Measurements from ENCODE around the gene ROCK1.

Gene ROCK1

DNA sequence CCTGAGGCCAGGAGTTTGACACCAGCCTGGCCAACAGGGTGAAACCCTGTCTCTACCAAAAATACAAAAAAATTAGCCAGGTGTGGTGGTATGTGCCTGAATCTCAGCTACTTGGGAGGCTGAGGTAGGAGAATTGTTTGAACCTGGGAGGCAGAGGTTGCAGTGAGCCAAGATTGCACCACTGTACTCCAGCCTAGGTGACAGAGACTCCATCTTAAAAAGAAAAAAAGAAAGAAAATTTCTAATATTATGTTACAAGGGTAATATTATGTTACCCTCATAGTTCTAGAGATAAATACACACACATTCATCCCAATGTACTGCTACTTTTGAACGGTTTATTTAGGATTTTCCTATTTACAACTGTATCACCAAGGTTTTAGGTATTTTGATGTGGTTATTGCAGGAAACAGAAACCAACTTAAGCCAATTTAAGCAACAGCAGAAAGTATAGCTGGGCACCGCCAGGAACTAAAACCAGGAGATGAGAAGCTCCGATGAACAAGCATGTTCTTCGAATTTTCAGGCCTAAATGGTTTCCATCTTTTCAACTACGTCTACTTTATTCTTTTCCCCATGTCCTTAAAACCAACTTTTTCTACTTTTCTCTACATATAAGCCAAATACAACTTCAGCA lies 11.8 kb upstream of the ROCK1 start:
- Histone ChIP-seq H3K27me3 (ENCODE audit: control insufficient read depth, insufficient read depth, low read length) (no peaks in the 10 kb centered on the region), H3K4me3 (ENCODE audit: low read length) (no peak overlapping the region), H3K4me2 (ENCODE audit: low read length) (no peak overlapping the region), H3K9me3 (replicated peaks; ENCODE audit: low read length) (no peaks in the 10 kb centered on the region), H3K9ac (ENCODE audit: low read depth, low read length) (no peak overlapping the region), H3K36me3 (ENCODE audit: insufficient read depth, low read length) (no peaks in the 10 kb centered on the region), H3K4me1 (ENCODE audit: control insufficient read depth, insufficient read depth, low read length) (peaks cover 2% of the 10 kb centered on the region)

DNA sequence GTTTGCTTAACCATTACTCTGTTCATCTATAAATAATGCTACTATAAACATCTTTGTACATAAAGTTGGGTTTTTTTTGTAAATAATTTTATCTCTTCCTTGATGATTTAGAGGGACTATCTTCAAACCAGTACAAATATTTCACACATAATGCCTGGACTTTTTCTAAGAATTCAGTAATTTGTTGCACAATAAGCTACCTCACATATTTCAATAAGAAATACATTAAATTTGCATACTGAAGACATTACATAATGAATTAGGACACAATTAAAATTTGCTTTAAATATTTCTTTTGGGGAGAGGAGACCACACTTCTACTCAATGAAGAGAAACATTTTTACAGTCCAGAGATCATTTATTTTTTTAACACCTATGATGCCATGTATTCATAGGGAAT lies 7.2 kb upstream of the ROCK1 start:
- H3K4me1 ChIP-seq (ENCODE audit: control insufficient read depth, insufficient read depth, low read length), result peaks cover 32% of the 10 kb centered on the region
- no peak overlapping the region for H3K4me2 ChIP-seq (ENCODE audit: low read length)
- no peaks in the 10 kb centered on the region for H3K9me3 ChIP-seq (replicated peaks; ENCODE audit: low read length)
- no peaks in the 10 kb centered on the region for H3K36me3 ChIP-seq (ENCODE audit: insufficient read depth, low read length)
- H3K27me3 ChIP-seq (ENCODE audit: control insufficient read depth, insufficient read depth, low read length), result no peaks in the 10 kb centered on the region
- no peak overlapping the region for H3K4me3 ChIP-seq (ENCODE audit: low read length)
- H3K9ac ChIP-seq (ENCODE audit: low read depth, low read length), result no peak overlapping the region

DNA sequence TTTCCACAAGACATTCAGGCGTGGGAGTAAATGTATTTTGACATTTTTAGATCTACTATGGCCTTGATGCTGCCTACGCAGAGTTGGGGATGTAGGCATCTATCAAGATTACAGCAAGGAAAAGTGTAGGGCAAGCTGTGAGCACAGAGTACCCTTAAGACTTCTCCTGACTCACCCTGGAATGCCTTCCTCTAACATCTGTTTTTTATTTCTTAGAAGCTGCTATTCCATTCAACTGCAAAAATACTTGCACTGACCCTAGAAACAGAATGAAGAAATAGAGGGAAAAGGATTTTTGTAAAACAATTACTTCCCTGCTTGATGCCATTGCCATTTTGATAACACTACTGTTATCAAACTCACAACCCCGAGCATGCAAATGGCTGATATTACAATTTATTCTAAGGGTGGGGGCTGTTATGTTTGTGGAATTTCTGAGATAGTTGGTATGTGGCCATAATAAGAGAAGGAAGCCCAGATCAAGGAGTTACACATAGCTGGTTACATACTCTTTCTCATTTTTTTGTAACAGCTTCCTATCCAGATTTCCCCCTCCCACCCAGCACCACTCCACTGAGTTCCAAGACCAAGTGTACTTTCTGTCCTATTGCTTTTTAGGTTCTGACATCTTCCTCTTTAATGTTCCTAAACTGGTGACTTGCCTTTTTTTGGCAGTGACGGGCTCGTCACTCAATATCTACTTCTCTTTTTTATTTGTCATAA lies 6.0 kb upstream of the ROCK1 start:
- peak overlapping the region; percentile 53 for H3K9ac ChIP-seq (ENCODE audit: low read depth, low read length)
- H3K4me1 ChIP-seq (ENCODE audit: control insufficient read depth, insufficient read depth, low read length), result peaks cover 32% of the 10 kb centered on the region
- H3K4me3 ChIP-seq (ENCODE audit: low read length), result peak overlapping the region; percentile 15
- H3K27me3 ChIP-seq (ENCODE audit: control insufficient read depth, insufficient read depth, low read length), result no peaks in the 10 kb centered on the region
- no peaks in the 10 kb centered on the region for H3K9me3 ChIP-seq (replicated peaks; ENCODE audit: low read length)
- H3K4me2 ChIP-seq (ENCODE audit: low read length), result peak overlapping the region; percentile 69
- H3K36me3 ChIP-seq (ENCODE audit: insufficient read depth, low read length), result no peaks in the 10 kb centered on the region

DNA sequence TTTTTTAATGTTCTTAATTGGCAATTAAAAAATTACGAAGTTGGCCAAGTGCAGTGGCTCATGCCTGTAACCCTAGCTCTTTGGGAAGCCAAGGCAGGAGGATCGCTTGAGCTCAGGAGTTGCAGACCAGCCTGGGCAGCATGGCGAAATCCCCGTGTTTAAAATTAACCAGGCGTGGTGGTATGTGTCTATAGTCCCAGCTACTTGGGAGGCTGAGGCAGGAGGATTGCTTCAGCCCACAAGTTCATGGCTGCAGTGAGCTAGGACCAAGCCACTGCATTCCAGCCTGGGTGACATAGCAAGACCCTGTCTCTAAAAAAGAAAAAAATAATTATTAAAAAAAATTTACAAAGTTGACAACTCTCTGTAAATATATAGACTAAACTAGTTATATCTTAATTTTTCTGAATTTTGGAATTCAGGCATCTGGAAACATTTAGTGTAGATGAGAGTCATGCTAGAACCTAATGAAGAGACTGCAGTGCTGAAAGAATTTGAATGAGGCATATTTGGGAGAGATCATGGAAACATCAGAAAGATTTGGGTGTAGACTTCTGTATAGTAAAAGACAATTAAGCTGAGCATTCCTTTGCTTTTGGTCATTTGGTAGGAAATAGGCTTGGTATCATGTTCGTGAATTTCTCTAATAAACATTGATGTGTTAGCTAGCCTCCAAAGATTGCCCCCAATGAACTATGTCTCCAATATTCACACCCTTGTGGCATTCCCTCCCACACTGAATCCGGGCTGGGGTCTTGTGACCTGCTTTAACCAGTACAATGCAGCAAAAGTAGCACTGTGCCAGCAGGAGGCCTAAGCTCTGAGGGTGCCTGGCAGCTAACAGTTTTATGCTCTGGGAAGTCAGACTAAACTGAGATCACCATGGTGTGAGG lies 4.2 kb upstream of the ROCK1 start:
- no peaks in the 10 kb centered on the region for H3K9me3 ChIP-seq (replicated peaks; ENCODE audit: low read length)
- H3K4me3 ChIP-seq (ENCODE audit: low read length), result no peak overlapping the region
- peak overlapping the region; percentile 21 for H3K4me2 ChIP-seq (ENCODE audit: low read length)
- peaks cover 32% of the 10 kb centered on the region for H3K4me1 ChIP-seq (ENCODE audit: control insufficient read depth, insufficient read depth, low read length)
- peak overlapping the region; percentile 53 for H3K9ac ChIP-seq (ENCODE audit: low read depth, low read length)
- no peaks in the 10 kb centered on the region for H3K36me3 ChIP-seq (ENCODE audit: insufficient read depth, low read length)
- H3K27me3 ChIP-seq (ENCODE audit: control insufficient read depth, insufficient read depth, low read length), result no peaks in the 10 kb centered on the region

DNA sequence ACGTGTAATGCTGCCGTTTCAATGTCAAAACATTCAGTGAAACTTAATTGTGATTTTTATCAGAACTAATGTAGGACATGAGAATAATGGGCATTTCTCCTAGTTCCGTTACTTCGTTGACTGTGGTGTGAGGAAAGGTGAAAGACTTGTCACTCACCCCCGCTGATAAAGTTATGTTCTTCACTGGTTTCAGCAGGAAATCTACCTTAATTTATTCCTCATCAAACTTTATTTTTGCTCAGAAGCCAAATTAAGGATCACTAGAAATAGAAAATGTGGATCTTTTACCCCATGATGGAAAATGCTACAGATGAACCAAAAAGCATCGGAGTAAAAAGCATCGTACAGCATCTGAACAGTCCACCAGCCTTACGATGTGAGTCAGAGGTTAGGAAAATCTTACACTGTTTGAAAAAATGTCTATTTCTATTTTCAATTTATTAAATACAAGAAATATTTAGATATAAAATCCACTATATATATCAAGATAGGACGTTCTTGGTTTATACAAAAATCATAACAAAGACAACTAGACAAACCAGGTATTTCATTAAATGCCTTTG lies 1.0 kb upstream of the ROCK1 start:
- Histone ChIP-seq H3K36me3 (ENCODE audit: insufficient read depth, low read length) (peaks cover 6% of the 10 kb centered on the region), H3K4me2 (ENCODE audit: low read length) (peak overlapping the region; percentile 87), H3K9me3 (replicated peaks; ENCODE audit: low read length) (no peaks in the 10 kb centered on the region), H3K4me3 (ENCODE audit: low read length) (peak overlapping the region; percentile 81), H3K4me1 (ENCODE audit: control insufficient read depth, insufficient read depth, low read length) (peaks cover 34% of the 10 kb centered on the region), H3K27me3 (ENCODE audit: control insufficient read depth, insufficient read depth, low read length) (no peaks in the 10 kb centered on the region), H3K9ac (ENCODE audit: low read depth, low read length) (peak overlapping the region; percentile 83)

DNA sequence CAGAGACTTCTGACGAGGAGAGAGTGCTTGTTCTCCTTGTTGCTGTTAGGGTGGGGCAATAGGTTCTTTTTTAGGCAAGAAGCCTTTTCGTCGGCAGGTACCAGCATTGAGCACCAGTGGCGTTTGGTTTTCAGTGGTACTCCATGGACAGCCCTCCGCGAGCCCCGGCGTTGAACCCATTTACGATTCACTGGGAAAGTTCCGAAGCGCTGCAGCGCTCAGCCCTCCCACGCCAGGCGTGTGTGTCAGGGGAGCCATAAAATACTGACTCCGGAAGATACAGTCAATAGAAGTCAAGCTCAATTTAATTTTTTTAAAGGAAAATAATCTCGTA lies 494 bp upstream of the ROCK1 start:
- peaks cover 6% of the 10 kb centered on the region for H3K36me3 ChIP-seq (ENCODE audit: insufficient read depth, low read length)
- H3K4me2 ChIP-seq (ENCODE audit: low read length), result peak overlapping the region; percentile 87
- H3K4me1 ChIP-seq (ENCODE audit: control insufficient read depth, insufficient read depth, low read length), result peaks cover 35% of the 10 kb centered on the region
- peak overlapping the region; percentile 81 for H3K4me3 ChIP-seq (ENCODE audit: low read length)
- no peaks in the 10 kb centered on the region for H3K9me3 ChIP-seq (replicated peaks; ENCODE audit: low read length)
- peak overlapping the region; percentile 83 for H3K9ac ChIP-seq (ENCODE audit: low read depth, low read length)
- H3K27me3 ChIP-seq (ENCODE audit: control insufficient read depth, insufficient read depth, low read length), result no peaks in the 10 kb centered on the region

DNA sequence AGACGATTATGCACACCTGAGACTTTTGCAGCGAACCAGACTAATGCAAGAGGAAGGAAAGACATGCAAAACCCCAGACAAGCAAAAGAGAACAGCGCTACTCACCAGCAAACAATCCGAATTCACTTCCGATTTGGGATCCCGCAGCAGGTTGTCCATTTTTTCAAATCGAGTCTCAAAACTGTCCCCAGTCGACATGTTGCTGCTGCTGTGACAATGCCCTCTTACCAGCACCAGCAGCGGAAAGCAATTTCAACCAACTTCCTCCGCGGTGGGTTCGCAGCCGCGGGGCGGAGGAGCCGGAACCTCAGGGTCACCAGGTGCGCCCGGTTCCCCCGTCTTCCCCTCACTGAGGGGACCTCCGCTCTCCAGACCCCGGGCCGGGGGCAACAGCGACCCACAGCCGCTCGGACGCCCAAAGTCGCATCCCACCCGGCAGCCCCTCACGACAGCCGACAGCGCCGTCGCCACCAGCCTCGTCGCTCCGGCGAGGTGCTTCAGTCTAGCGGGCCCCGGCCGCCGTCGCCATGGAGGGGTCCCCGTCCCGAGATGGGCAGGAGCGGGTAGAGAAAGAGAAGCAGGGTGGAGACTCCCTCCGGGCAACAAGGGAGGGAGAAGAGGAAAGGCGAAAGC lies 784 bp downstream of the ROCK1 start:
- Histone ChIP-seq H3K9ac (ENCODE audit: low read depth, low read length) (peak overlapping the region; percentile 99), H3K36me3 (ENCODE audit: insufficient read depth, low read length) (peaks cover 6% of the 10 kb centered on the region), H3K27me3 (ENCODE audit: control insufficient read depth, insufficient read depth, low read length) (no peaks in the 10 kb centered on the region), H3K4me3 (ENCODE audit: low read length) (peak overlapping the region; percentile 100), H3K4me2 (ENCODE audit: low read length) (peak overlapping the region; percentile 86), H3K4me1 (ENCODE audit: control insufficient read depth, insufficient read depth, low read length) (peaks cover 23% of the 10 kb centered on the region), H3K9me3 (replicated peaks; ENCODE audit: low read length) (no peaks in the 10 kb centered on the region)

DNA sequence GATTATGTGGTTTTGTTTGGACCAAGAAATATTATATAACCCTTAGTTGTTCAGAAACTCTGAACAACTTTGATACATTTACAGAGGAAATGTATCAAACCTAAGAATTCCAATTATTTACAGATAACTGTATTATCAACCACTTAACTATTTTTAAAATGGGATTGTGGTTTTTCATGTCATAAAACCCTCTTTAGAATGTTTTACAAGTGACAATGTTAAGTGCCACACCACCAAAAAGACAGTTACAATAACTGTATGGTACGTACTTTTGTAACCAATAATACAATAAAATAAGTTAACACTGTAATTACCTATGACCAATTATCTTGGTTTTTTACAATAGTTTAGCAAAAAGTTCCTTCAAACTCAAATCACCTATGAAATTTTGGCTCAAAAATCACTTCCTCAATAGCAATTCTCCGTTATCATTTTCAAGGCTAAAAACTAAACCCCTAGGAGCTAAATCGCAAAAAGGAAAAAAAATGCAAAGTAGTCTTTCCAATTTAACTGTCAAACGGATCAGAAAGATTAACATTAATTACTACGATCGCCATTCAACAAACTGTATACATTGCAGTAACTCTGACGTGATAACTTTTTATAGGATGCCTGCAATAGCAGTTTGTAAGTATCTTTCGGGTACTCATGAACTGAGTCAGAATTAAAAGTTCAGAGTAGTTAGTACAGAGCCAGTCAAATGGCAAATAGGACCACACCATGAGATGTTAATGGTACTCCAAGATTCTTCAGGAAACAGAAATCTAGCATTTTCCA lies 1.5 kb downstream of the ROCK1 start:
- Histone ChIP-seq H3K27me3 (ENCODE audit: control insufficient read depth, insufficient read depth, low read length) (no peaks in the 10 kb centered on the region), H3K9me3 (replicated peaks; ENCODE audit: low read length) (no peaks in the 10 kb centered on the region), H3K36me3 (ENCODE audit: insufficient read depth, low read length) (peaks cover 6% of the 10 kb centered on the region), H3K9ac (ENCODE audit: low read depth, low read length) (peak overlapping the region; percentile 99), H3K4me2 (ENCODE audit: low read length) (peak overlapping the region; percentile 86), H3K4me3 (ENCODE audit: low read length) (peak overlapping the region; percentile 100), H3K4me1 (ENCODE audit: control insufficient read depth, insufficient read depth, low read length) (peaks cover 17% of the 10 kb centered on the region)

DNA sequence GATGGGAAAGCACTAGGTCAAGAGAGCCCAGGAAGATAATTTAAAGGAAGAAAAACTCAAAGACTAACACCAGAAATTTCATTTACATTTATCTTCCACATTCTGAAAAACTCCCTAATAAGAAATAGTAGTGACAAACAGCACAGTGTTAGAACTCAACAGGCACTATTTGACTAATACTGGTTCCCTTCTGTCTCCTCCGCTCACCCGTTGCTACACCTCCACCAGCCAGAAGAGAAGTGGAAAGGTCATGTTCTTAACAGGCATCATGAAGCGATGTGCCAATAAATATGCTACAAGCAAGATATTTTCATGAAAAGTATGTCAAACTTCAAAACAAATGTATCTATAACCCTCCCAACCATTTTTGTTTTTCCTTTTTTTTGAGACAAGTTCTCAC lies 5.7 kb downstream of the ROCK1 start:
- no peaks in the 10 kb centered on the region for H3K9me3 ChIP-seq (replicated peaks; ENCODE audit: low read length)
- peaks cover 17% of the 10 kb centered on the region for H3K4me1 ChIP-seq (ENCODE audit: control insufficient read depth, insufficient read depth, low read length)
- H3K27me3 ChIP-seq (ENCODE audit: control insufficient read depth, insufficient read depth, low read length), result no peaks in the 10 kb centered on the region
- peaks cover 6% of the 10 kb centered on the region for H3K36me3 ChIP-seq (ENCODE audit: insufficient read depth, low read length)
- H3K4me3 ChIP-seq (ENCODE audit: low read length), result no peak overlapping the region
- H3K4me2 ChIP-seq (ENCODE audit: low read length), result peak overlapping the region; percentile 16
- no peak overlapping the region for H3K9ac ChIP-seq (ENCODE audit: low read depth, low read length)

DNA sequence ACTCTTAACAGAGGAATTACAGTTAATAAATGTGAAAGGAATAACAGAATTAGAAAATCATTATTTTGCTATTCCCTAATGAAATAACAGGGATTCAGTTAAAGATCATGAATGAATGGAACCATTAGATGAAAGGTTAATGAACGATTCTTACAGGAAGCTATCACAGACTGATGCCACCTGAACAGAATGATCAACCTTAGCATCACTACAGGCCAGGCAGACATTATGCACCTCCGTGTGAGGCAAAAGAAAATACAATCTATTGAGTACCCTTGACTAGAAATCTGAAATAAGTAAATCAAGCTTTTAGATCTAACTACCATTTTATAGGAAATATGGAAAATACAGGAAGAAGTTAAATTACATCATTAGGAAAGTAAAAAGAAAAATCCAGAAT lies 10.4 kb downstream of the ROCK1 start:
- Histone ChIP-seq H3K4me3 (ENCODE audit: low read length) (no peak overlapping the region), H3K4me2 (ENCODE audit: low read length) (no peak overlapping the region), H3K36me3 (ENCODE audit: insufficient read depth, low read length) (no peaks in the 10 kb centered on the region), H3K4me1 (ENCODE audit: control insufficient read depth, insufficient read depth, low read length) (peaks cover 6% of the 10 kb centered on the region), H3K9me3 (replicated peaks; ENCODE audit: low read length) (no peaks in the 10 kb centered on the region), H3K9ac (ENCODE audit: low read depth, low read length) (no peak overlapping the region), H3K27me3 (ENCODE audit: control insufficient read depth, insufficient read depth, low read length) (no peaks in the 10 kb centered on the region)

Data from skeletal muscle satellite cell (primary cell).